ENCODE data around the gene LRP1B. TPM values are rescaled to one million over a fixed set of nuclear protein-coding genes. Genes with fewer than 3 reads are reported as not detected.

The LRP1B gene
- polyA plus RNA-seq, 2 of the 4 experiments (the other 2 are of a cell fraction): 0.03 TPM; not detected in 1

GRCh38 chr2:141707486-141707885 lies 423.3 kb downstream of the LRP1B start:
- ATAC-seq: no peak
- H3K9me3 ChIP-seq: no peaks in the 10 kb centered on the region
- H3K27ac ChIP-seq: no peak overlapping the region
- WGBS (ENCODE audit: missing lambda C conversion rate): 3% methylated on average over 3 of the region's 3 CpGs
- H3K4me3 ChIP-seq: no peak overlapping the region
- ChIA-PET POLR2A (no interaction called here), CTCF (no interaction called here)
- H3K4me1 ChIP-seq: no peaks in the 10 kb centered on the region
- DNase-seq (ENCODE audit: low read depth in 1 of 2, low spot score in 1 of 2): no peak
- FAIRE-seq: no peak
- TF ChIP-seq CEBPB (IDR thresholded peaks at IDR 0.05) (no peak), HES2 (IDR thresholded peaks at IDR 0.05) (no peak), RAD21 (conservative IDR thresholded peaks at IDR 0.05 in 1 of 2, IDR thresholded peaks at IDR 0.05 in 1 of 2) (no peak), EHF (CRISPR knock-in tag; IDR thresholded peaks at IDR 0.05) (no peak), JUN (IDR thresholded peaks at IDR 0.05) (no peak), HOXA7 (CRISPR knock-in tag; IDR thresholded peaks at IDR 0.05) (no peak), POLR2AphosphoS2 (conservative IDR thresholded peaks at IDR 0.05; ENCODE audit: low read length) (no peak), TFCP2L1 (CRISPR knock-in tag; IDR thresholded peaks at IDR 0.05) (no peak), NFE2L2 (conservative IDR thresholded peaks at IDR 0.05; ENCODE audit: low read length) (no peak), RNF2 (IDR thresholded peaks at IDR 0.05; ENCODE audit: borderline replicate concordance, low read depth) (no peak), TP53 (CRISPR knock-in tag; IDR thresholded peaks at IDR 0.05) (no peak), ZC3H11A (IDR thresholded peaks at IDR 0.05) (no peak), BCL3 (IDR thresholded peaks at IDR 0.05) (no peak), ATOH8 (CRISPR knock-in tag; IDR thresholded peaks at IDR 0.05; ENCODE audit: low read depth) (no peak), CBX2 (IDR thresholded peaks at IDR 0.05; ENCODE audit: borderline replicate concordance, low read depth) (no peak), HDAC2 (IDR thresholded peaks at IDR 0.05) (no peak), CHD4 (IDR thresholded peaks at IDR 0.05; ENCODE audit: borderline replicate concordance) (no peak), CHD2 (IDR thresholded peaks at IDR 0.05; ENCODE audit: low read length, partially characterized antibody) (no peak), ESRRA (IDR thresholded peaks at IDR 0.05; ENCODE audit: borderline replicate concordance, low read length) (no peak)
- TF ChIP-seq, protein P1, sequence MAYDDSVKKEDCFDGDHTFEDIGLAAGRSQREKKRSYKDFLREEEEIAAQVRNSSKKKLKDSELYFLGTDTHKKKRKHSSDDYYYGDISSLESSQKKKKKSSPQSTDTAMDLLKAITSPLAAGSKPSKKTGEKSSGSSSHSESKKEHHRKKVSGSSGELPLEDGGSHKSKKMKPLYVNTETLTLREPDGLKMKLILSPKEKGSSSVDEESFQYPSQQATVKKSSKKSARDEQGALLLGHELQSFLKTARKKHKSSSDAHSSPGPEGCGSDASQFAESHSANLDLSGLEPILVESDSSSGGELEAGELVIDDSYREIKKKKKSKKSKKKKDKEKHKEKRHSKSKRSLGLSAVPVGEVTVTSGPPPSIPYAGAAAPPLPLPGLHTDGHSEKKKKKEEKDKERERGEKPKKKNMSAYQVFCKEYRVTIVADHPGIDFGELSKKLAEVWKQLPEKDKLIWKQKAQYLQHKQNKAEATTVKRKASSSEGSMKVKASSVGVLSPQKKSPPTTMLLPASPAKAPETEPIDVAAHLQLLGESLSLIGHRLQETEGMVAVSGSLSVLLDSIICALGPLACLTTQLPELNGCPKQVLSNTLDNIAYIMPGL (CRISPR knock-in tag; IDR thresholded peaks at IDR 0.05; ENCODE audit: borderline replicate concordance): no peak
- H3K4me2 ChIP-seq: no peak overlapping the region

DNA sequence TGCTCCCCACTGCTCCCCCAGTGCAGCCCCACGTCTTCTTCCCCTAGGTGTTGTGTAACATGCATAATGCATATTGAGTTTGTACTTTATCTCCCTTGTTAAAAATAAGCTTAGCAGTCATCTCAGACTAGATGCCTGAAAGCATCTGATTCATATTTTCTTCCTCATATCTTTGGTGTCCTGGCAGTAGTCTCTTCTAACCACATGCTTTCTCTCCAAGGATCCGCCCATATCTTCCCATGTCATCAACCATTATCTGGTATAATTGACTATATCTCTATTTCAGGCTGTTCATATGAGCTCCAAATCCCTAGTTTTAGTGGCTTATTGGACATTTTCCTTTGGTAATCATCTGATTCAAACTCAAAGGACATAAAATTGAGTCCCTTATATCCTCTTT lies 426.3 kb downstream of the LRP1B start:
- no peak overlapping the region for H3K4me2 ChIP-seq
- ChIA-PET POLR2A (no interaction called here), CTCF (no interaction called here)
- no peaks in the 10 kb centered on the region for H3K9me3 ChIP-seq
- H3K4me1 ChIP-seq: no peaks in the 10 kb centered on the region
- 30% methylated on average over 2 of the region's 2 CpGs for WGBS (ENCODE audit: missing lambda C conversion rate)
- no peak for ATAC-seq
- H3K27ac ChIP-seq: no peak overlapping the region
- no peak for DNase-seq (ENCODE audit: low read depth in 1 of 2, low spot score in 1 of 2)
- FAIRE-seq: no peak
- no peak overlapping the region for H3K4me3 ChIP-seq
- TF ChIP-seq KDM5A (IDR thresholded peaks at IDR 0.05) (no peak), RARB (CRISPR knock-in tag; IDR thresholded peaks at IDR 0.05) (no peak), KDM1A (IDR thresholded peaks at IDR 0.05; ENCODE audit: low read depth) (no peak), POLR2A (IDR thresholded peaks at IDR 0.05; ENCODE audit: low read length) (no peak), TFCP2L1 (CRISPR knock-in tag; IDR thresholded peaks at IDR 0.05) (no peak), JUNB (IDR thresholded peaks at IDR 0.05) (no peak), USF2 (IDR thresholded peaks at IDR 0.05) (no peak), CEBPB (IDR thresholded peaks at IDR 0.05) (no peak), NFE2L2 (conservative IDR thresholded peaks at IDR 0.05; ENCODE audit: low read length) (no peak), HEYL (CRISPR knock-in tag; IDR thresholded peaks at IDR 0.05) (no peak), HDAC2 (IDR thresholded peaks at IDR 0.05) (no peak), POLR2AphosphoS2 (conservative IDR thresholded peaks at IDR 0.05; ENCODE audit: low read length) (no peak), HOXB13 (CRISPR knock-in tag; IDR thresholded peaks at IDR 0.05; ENCODE audit: low read depth) (no peak), CHD2 (IDR thresholded peaks at IDR 0.05; ENCODE audit: low read length, partially characterized antibody) (no peak), PBX3 (IDR thresholded peaks at IDR 0.05) (no peak), HES2 (IDR thresholded peaks at IDR 0.05) (no peak)
- TF ChIP-seq, protein P2, sequence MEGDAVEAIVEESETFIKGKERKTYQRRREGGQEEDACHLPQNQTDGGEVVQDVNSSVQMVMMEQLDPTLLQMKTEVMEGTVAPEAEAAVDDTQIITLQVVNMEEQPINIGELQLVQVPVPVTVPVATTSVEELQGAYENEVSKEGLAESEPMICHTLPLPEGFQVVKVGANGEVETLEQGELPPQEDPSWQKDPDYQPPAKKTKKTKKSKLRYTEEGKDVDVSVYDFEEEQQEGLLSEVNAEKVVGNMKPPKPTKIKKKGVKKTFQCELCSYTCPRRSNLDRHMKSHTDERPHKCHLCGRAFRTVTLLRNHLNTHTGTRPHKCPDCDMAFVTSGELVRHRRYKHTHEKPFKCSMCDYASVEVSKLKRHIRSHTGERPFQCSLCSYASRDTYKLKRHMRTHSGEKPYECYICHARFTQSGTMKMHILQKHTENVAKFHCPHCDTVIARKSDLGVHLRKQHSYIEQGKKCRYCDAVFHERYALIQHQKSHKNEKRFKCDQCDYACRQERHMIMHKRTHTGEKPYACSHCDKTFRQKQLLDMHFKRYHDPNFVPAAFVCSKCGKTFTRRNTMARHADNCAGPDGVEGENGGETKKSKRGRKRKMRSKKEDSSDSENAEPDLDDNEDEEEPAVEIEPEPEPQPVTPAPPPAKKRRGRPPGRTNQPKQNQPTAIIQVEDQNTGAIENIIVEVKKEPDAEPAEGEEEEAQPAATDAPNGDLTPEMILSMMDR (IDR thresholded peaks at IDR 0.05): no peak

Measured in A549 (cell line).